IPS DF 6.9 (cell line): Measurements from ENCODE around the gene ZNF423.

Source experiments
- DNase-seq: peaks from one replicate; pipeline ENCODE4 v3.0.0-alpha.2; 2013; ENCODE audit warnings: low read depth, low spot score
- H3K27ac ChIP-seq: one replicate; pipeline ENCODE4 v1.5.1; 2013; ENCODE audit warnings: low read length, control low read depth
- H3K27me3 ChIP-seq: 2 replicates; pipeline ENCODE4 v1.6.1; 2013; ENCODE audit warnings: mild to moderate bottlenecking, low read length; ENCODE audit not compliant: control insufficient read depth, insufficient read depth
- H3K36me3 ChIP-seq: 2 replicates; pipeline ENCODE4 v1.6.1; 2013; ENCODE audit warnings: low read length; ENCODE audit not compliant: control insufficient read depth, insufficient read depth
- H3K4me1 ChIP-seq: 2 replicates; pipeline ENCODE4 v1.6.1; 2013; ENCODE audit warnings: low read length; ENCODE audit not compliant: control insufficient read depth, insufficient read depth
- H3K4me3 ChIP-seq: 2 replicates; pipeline ENCODE4 v1.5.1; 2013; ENCODE audit warnings: mild to moderate bottlenecking, low read length
- H3K9me3 ChIP-seq: 2 replicates; pipeline ENCODE4 v1.6.1; 2013; ENCODE audit warnings: low read length, inconsistent platforms; ENCODE audit not compliant: control insufficient read depth, insufficient read depth
- WGBS: extraction: QIAGEN DNeasy Blood & Tissue Kit; methylation state at CpG from one replicate; pipeline ENCODE4 v1.1.7; 2013; ENCODE audit warnings: mixed read lengths, missing lambda C conversion rate; ENCODE audit not compliant: insufficient read length, insufficient coverage; 5-methylcytosine and 5-hydroxymethylcytosine counted together

Gene ZNF423

DNA sequence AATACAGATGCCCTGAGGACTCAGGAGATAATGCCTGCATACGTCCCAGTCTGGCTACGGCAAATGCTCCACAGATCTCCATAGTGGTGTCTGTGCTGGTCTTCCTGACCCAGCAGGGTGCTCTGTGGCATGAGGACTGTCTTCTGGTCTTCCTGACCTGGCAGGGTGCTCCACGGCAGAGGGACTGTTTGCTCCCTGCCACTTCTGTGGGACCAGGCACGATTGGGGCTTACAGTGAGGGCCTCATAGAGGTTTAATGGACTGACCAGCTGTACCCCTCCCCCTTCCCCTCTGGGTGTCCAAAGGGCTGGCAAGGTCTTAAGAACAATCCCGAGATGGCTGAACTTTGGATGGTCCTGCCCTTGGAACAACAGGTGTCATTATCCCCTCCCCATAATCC lies 359.3 kb downstream of the ZNF423 start:
- Histone ChIP-seq H3K27ac (no peak overlapping the region), H3K4me3 (no peak overlapping the region), H3K36me3 (no peaks in the 10 kb centered on the region), H3K4me1 (peaks cover under 1% of the 10 kb centered on the region), H3K9me3 (no peaks in the 10 kb centered on the region), H3K27me3 (no peaks in the 10 kb centered on the region)
- no CpG with 5 or more reads among the region's 5 CpGs for WGBS
- no peak for DNase-seq

DNA sequence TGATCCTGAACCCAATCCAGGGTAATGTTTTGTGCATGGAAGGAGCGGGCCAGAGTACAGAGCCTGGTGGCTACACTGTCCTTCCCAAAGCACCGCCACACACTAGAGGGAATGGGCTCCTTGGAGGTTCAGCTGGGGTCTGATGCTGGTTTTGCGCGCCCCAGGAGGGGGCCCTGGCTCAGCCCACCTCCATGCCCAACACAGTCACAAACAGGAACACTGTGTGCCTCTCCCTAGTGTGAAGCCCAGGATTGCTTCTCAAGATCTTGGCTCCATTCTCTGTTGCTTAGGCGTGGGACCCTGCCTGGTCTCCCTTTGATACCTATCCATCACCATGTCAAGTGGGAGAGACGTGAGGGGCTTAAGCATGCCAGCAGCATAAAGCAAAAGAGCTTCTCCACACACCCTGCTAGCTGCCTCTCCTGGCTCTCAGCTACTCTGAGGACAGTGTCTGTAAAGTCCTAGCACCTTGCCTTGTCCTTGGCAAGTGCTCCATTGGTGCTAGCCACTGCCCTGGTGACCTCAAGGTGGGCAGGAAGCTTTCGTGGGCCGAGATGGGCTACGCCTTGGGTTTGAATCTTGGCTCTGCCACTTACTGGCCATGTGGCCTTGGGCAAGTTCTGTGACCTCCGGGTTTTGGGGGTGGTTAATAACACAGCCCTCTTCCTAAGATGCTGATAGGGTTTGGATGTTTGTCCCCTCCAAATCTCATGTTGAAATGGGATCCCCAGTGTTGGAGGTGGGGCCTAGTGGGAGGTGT lies 360.1 kb downstream of the ZNF423 start:
- WGBS: no CpG with 5 or more reads among the region's 10 CpGs
- H3K9me3 ChIP-seq: no peaks in the 10 kb centered on the region
- peaks cover 6% of the 10 kb centered on the region for H3K4me1 ChIP-seq
- no peaks in the 10 kb centered on the region for H3K27me3 ChIP-seq
- no peak for DNase-seq
- no peak overlapping the region for H3K4me3 ChIP-seq
- no peak overlapping the region for H3K27ac ChIP-seq
- no peaks in the 10 kb centered on the region for H3K36me3 ChIP-seq

GRCh38 chr16:49494891-49495566 lies 360.9 kb downstream of the ZNF423 start:
- no peak for DNase-seq
- Histone ChIP-seq H3K9me3 (no peaks in the 10 kb centered on the region), H3K27ac (no peak overlapping the region), H3K36me3 (no peaks in the 10 kb centered on the region), H3K4me1 (peaks cover 6% of the 10 kb centered on the region), H3K27me3 (no peaks in the 10 kb centered on the region), H3K4me3 (no peak overlapping the region)
- WGBS: no CpG with 5 or more reads among the region's 9 CpGs

DNA sequence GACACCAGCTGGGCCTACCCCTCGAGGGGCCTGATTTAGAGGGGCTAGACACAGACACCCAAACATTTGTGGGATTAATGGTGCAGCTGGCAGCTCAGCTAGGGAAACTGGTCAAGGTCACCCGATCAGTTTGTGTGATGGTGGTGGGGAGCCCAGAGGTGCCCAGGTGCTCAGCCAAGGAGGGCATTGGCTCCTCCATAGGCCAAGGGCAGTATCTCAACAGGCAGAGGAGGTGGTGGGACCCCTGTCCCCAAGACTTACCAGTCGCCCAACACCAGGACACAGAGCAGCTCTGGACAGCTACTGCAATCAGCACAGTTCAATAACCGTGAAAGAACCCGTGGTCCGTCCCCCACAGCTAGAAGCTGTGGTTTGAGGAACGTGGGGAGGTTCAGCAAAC lies 361.4 kb downstream of the ZNF423 start:
- Histone ChIP-seq H3K4me3 (no peak overlapping the region), H3K36me3 (no peaks in the 10 kb centered on the region), H3K27me3 (no peaks in the 10 kb centered on the region), H3K4me1 (peaks cover 6% of the 10 kb centered on the region), H3K9me3 (no peaks in the 10 kb centered on the region), H3K27ac (no peak overlapping the region)
- no CpG with 5 or more reads among the region's 7 CpGs for WGBS
- DNase-seq: no peak

DNA sequence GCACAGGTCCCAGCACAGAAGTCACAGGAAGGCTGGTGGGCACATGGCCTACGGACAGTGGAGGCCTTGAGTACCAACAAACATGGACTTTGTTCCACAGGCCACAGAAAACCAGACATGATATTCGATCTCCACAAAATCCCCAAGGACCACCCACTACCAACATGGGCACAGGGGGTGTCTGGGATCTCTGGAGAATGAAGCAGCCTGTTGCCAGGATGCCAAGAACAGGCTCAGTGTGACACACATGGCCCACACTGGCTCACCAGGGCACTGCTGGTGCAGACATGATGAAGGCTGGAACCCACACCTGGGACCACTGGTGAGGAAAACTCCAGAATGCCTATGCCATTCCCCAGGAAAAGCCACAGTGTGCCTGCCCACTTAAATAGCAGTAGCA lies 362.1 kb downstream of the ZNF423 start:
- Histone ChIP-seq H3K36me3 (no peaks in the 10 kb centered on the region), H3K4me3 (no peak overlapping the region), H3K4me1 (peaks cover 6% of the 10 kb centered on the region), H3K27me3 (no peaks in the 10 kb centered on the region), H3K9me3 (no peaks in the 10 kb centered on the region), H3K27ac (no peak overlapping the region)
- no CpG with 5 or more reads among the region's 2 CpGs for WGBS
- DNase-seq: no peak

DNA sequence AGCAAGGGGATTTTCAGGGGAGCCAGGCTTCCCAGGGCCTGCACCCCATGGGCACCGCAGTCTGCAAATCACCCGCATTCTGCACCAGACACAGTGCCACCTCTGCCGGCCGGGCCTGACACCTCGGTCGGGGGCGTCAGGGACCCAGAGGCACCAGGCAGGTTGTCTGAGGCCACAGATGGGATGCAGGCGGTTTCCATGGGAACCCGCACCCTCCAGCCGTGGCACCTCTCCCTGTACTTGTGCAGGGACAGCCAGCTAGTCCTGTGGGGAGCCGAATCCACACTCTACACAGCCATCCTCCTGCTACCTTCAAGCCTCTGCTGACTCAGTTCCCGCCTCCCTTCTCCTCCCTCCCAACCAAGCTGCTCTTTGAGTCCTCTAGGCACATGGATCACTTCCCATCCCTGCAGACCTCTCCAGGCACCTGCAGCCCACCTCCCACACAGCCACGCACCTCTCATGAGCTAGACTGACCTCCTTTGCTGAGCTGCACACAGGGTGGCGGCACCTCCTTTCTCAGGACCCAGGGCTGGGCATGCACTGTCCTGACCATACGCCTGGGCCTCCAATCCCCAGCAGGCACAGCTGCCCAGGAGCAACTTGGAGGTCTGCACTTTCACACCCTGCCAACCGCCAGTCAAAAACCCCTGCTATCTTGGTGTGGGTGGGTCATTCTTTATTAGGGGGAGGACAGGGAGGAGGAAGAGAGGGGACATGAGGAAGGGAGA lies 362.9 kb downstream of the ZNF423 start:
- no peak overlapping the region for H3K27ac ChIP-seq
- no peak for DNase-seq

DNA sequence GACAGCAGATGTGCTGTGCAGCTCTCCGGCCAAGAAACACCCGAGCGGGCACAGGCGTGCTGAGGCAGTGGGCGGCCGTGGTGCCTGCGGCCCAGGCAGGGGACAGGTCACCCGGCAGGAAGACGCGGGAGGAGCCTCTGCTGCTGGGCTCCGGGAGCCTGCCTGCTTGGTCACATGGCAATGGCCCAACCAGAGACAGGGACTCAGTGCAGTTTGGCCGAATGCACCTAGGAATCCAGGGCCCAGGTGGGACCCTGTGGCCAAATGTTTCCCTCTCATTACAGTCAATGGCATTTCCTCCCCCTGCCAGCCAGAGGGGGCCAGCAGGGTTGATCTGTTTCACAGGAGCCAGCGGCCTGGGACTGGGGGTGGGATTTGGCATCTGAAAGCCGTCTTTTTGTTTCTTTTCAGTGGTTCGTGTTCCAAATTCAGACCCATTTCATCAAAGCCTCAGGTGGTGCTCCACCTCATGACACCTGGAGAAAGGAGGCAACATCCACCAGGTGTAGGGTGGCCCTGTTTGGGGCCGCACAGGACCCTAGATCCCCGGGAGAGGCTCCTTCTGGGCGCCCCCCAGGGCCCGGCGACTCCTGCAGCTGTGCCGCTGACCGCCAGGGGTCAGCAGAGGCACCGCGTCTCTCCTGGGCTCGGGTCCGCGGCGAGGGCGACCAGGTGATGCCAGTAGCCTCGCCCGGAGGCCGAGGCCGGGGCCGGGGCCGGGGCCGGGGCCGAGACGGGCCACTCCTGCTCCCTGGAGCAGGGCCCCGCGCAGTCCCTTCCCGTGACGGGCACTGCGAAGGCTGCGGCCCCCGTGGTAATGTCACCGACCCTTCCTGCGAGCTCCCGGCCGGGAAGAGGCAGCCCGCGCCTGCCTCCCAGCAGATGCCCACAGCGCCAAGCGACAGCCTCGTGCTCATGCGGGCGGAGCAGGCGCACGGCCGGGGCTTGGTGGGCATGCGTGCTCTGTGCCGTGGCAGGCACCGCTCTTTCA lies 363.8 kb downstream of the ZNF423 start:
- Histone ChIP-seq H3K36me3 (no peaks in the 10 kb centered on the region), H3K27ac (no peak overlapping the region), H3K27me3 (no peaks in the 10 kb centered on the region), H3K9me3 (no peaks in the 10 kb centered on the region), H3K4me1 (peaks cover 6% of the 10 kb centered on the region), H3K4me3 (no peak overlapping the region)
- WGBS: no CpG with 5 or more reads among the region's 62 CpGs
- peak; percentile 45 for DNase-seq

More for the DNA sequence above, 362.9 kb downstream of the ZNF423 start:
- Histone ChIP-seq H3K4me3 (no peak overlapping the region), H3K27me3 (no peaks in the 10 kb centered on the region), H3K36me3 (no peaks in the 10 kb centered on the region), H3K4me1 (peaks cover 6% of the 10 kb centered on the region), H3K9me3 (no peaks in the 10 kb centered on the region)
- WGBS: no CpG with 5 or more reads among the region's 16 CpGs

DNA sequence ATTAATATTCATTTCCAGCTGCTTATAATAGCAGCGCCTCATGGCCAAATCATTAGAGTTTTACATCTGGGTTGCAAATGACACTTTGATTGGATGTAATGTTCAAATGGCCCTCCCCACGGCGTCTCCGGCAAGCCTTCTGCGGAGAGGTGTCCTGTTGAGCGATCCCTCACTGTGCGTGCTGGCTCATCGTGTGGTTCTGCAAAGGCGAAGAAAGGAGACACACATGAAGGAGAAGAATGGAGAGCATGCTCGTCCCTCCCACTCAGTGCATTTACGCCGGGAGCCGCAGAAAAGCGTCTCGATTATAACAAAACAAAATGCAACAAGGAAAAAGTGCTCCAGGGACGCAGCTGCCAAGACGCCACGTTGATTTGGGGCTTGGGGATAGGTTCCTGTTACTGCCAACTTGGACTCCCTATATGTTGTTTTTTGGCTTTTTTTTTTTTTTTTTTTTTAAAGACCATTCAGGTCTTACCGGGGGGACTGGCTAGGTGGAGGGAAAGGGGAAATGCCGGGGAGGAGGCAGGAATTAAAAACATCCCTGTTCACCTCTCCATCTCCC lies 364.7 kb downstream of the ZNF423 start:
- Histone ChIP-seq H3K4me1 (peaks cover 6% of the 10 kb centered on the region), H3K27me3 (no peaks in the 10 kb centered on the region), H3K36me3 (no peaks in the 10 kb centered on the region), H3K27ac (no peak overlapping the region), H3K9me3 (no peaks in the 10 kb centered on the region), H3K4me3 (no peak overlapping the region)
- DNase-seq: no peak
- WGBS: no CpG with 5 or more reads among the region's 20 CpGs

- Histone ChIP-seq H3K4me1 (peaks cover 6% of the 10 kb centered on the region), H3K9me3 (no peaks in the 10 kb centered on the region), H3K36me3 (no peaks in the 10 kb centered on the region), H3K27ac (no peak overlapping the region), H3K27me3 (no peaks in the 10 kb centered on the region), H3K4me3 (no peak overlapping the region)
- no peak for DNase-seq
- no CpG with 5 or more reads among the region's 8 CpGs for WGBS
Measured at GRCh38 chr16:49490321-49490705, 365.6 kb downstream of the ZNF423 start.
